GM23338 (cell line): Measurements from ENCODE around the gene MIAT. TPM values are rescaled to one million over a fixed set of nuclear protein-coding genes. Genes with fewer than 3 reads are reported as not detected.
A peak's percentile ranks its signal among the peaks of the same experiment; 100 is the strongest.

ENCODE experiments used
- ATAC-seq: fragments of 200-7000 bp; cut with Tn5 transposase; 3 replicates; pipeline ENCODE4 v1.9.1; 2020
- DNase-seq: peaks from one replicate; pipeline ENCODE4 v3.0.0-alpha.2; 2015; ENCODE audit warnings: low spot score
- H2AFZ ChIP-seq: fragments of 200-600 bp; sonication (generic); 2 replicates; pipeline ENCODE4 v1.8.0; 2016; ENCODE audit warnings: antibody characterized with exemption, mild to moderate bottlenecking, moderate library complexity
- H3F3A ChIP-seq: fragments of 200-600 bp; sonication (generic); replicated peaks from 2 replicates; pipeline ENCODE4 v1.8.0; 2017; ENCODE audit warnings: antibody characterized with exemption, mixed run types, low read depth
- H3K27ac ChIP-seq: fragments of 200-600 bp; sonication (generic); 2 replicates; pipeline ENCODE4 v1.6.1; 2016; ENCODE audit warnings: low read depth
- H3K27me3 ChIP-seq: fragments of 200-600 bp; sonication (generic); 2 replicates; pipeline ENCODE4 v1.8.0; 2016; ENCODE audit warnings: mild to moderate bottlenecking, mixed run types, moderate library complexity; ENCODE audit not compliant: insufficient read depth
- H3K36me3 ChIP-seq: fragments of 200-600 bp; sonication (generic); 2 replicates; pipeline ENCODE4 v1.8.0; 2016; ENCODE audit warnings: mild to moderate bottlenecking; ENCODE audit not compliant: insufficient read depth
- H3K4me1 ChIP-seq: fragments of 200-600 bp; sonication (generic); 2 replicates; pipeline ENCODE4 v1.8.0; 2016; ENCODE audit warnings: mild to moderate bottlenecking, moderate library complexity; ENCODE audit not compliant: insufficient read depth
- H3K4me2 ChIP-seq: fragments of 200-600 bp; sonication (generic); 2 replicates; pipeline ENCODE4 v1.7.1; 2017; ENCODE audit warnings: mixed run types
- H3K4me3 ChIP-seq: fragments of 200-600 bp; sonication (generic); 2 replicates; pipeline ENCODE4 v1.6.1; 2016; ENCODE audit warnings: mixed run types
- H3K79me2 ChIP-seq: fragments of 200-600 bp; sonication (generic); replicated peaks from 2 replicates; pipeline ENCODE4 v1.8.0; 2017; ENCODE audit warnings: mild to moderate bottlenecking; ENCODE audit not compliant: insufficient read depth
- H3K9me2 ChIP-seq: fragments of 200-600 bp; sonication (generic); 2 replicates; pipeline ENCODE4 v1.8.0; 2017; ENCODE audit not compliant: insufficient read depth
- H4K20me1 ChIP-seq: fragments of 200-600 bp; sonication (generic); replicated peaks from 2 replicates; pipeline ENCODE4 v1.8.0; 2017; ENCODE audit warnings: mild to moderate bottlenecking; ENCODE audit not compliant: insufficient read depth
- H3K27ac Mint-ChIP-seq: 2 replicates; pipeline ENCODE4 v1.8.0; 2020; ENCODE audit warnings: inconsistent platforms, mild to moderate bottlenecking, moderate library complexity, mixed read lengths
- H3K27me3 Mint-ChIP-seq: 3 replicates; pipeline ENCODE4 v1.8.0; 2022; ENCODE audit warnings: low read depth, mild to moderate bottlenecking, moderate library complexity, mixed read lengths, inconsistent platforms; ENCODE audit not compliant: insufficient read depth, poor library complexity
- H3K36me3 Mint-ChIP-seq: 3 replicates; pipeline ENCODE4 v1.8.0; 2021; ENCODE audit warnings: low read depth, mild to moderate bottlenecking, inconsistent platforms, moderate library complexity, mixed read lengths
- H3K4me1 Mint-ChIP-seq: 3 replicates; pipeline ENCODE4 v1.8.0; 2020; ENCODE audit warnings: mild to moderate bottlenecking, inconsistent platforms, mixed read lengths
- H3K4me3 Mint-ChIP-seq: 3 replicates; pipeline ENCODE4 v1.8.0; 2021; ENCODE audit warnings: moderate library complexity, mild to moderate bottlenecking, inconsistent platforms, mixed read lengths
- H3K9me3 Mint-ChIP-seq: 3 replicates; pipeline ENCODE4 v1.8.0; 2020; ENCODE audit warnings: moderate library complexity, mild to moderate bottlenecking, inconsistent platforms, mixed read lengths
- REST ChIP-seq: IDR thresholded peaks from one replicate; pipeline ENCODE4 v1.6.1; 2018; ENCODE audit warnings: antibody characterized with exemption; ENCODE audit not compliant: unreplicated experiment
- ZNF462 ChIP-seq: fragments of 250-450 bp; sonication (Bioruptor Pico); IDR thresholded peaks from 2 replicates; pipeline ENCODE4 v1.5.0; 2020; ENCODE audit warnings: mild to moderate bottlenecking, moderate library complexity
- polyA plus RNA-seq: library from polyadenylated mRNA; unstranded; fragments of >200 nt; fragmentation: Nextera tagmentation; extraction: Ambion mirVana; gene quantifications from 2 replicates; pipeline ENCODE4 v1.2.1, GENCODE V29; 2016
- total RNA-seq: library from RNA; depleted of rRNA; stranded (reverse); fragments of >200 nt; shearing (Covaris generic); gene quantifications from 2 replicates; pipeline ENCODE4 v1.2.3, GENCODE V29; 2014

MIAT gene
- total and polyA plus RNA-seq, 2 experiments from 2014 or later, result 10.0 to 63.6 TPM

DNA sequence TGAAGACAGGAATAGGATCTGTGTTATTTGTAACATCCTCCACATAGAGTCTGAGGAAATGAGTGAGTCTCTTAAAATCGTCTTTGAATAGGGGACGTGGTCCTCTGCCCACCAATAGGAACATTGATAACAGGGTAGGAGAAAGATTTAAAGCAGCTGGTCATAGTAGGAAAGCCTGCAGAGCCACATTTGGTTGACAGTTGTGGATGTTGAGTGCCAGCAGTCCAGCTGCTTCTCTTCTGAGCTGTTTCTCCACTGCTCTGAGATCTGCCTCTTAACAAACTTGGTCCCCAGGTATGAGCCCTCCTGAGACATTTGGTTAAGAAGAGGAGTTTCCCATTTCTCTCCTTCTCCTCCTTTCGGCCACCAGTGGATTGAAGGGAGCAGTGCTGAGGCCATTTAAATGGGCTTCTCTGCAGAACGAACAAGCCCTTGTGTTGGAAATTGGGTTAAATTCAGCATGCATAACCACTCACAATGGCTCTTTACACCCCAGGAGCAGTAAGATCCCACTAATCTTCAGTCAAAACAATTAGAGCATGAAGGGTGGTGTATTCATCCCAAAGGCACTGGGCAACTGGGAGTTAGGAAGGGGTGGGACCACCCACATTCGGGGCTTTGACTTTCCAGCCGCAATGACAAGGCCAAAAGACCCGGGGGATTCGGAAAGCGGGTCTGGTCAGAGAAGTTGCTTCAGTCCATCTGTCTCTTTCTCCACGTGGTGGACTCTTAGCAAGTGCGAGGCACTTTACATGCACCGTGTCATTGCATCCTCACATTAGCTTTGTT lies 32.3 kb downstream of the MIAT start:
- peaks cover 15% of the 10 kb centered on the region for H3F3A ChIP-seq
- H3K9me3 Mint-ChIP-seq, result no peaks in the 10 kb centered on the region; the same call in 2 of the 3 replicates
- H3K27me3 Mint-ChIP-seq, result peaks cover 7% of the 10 kb centered on the region
- H3K79me2 ChIP-seq, result no peaks in the 10 kb centered on the region
- peak; percentile 60 for TF ChIP-seq ZNF462 (CRISPR knock-in tag)
- TF ChIP-seq REST, result no peak
- peak overlapping the region; percentile 65 for H3K4me2 ChIP-seq
- H3K4me3 ChIP-seq, result 0 out of 2 replicates have a peak overlapping the region, but pooled peaks have one; percentile 10
- H3K4me1 ChIP-seq, result peaks cover 21% of the 10 kb centered on the region
- ATAC-seq, result peak; percentile 94
- H3K9me2 ChIP-seq, result no peaks in the 10 kb centered on the region
- H3K27ac Mint-ChIP-seq, result no peak overlapping the region
- H2AFZ ChIP-seq, result 0 out of 2 replicates have a peak overlapping the region, but pooled peaks have one; percentile 44
- H3K36me3 Mint-ChIP-seq, result peaks cover 5% of the 10 kb centered on the region; the same call in 2 of the 3 replicates
- DNase-seq, result peak; percentile 20
- no peaks in the 10 kb centered on the region for H4K20me1 ChIP-seq
- no peak overlapping the region; the same call in 2 of the 3 replicates for H3K4me3 Mint-ChIP-seq
- 0 out of 2 replicates have a peak, but pooled peaks cover 4% of the 10 kb centered on the region for H3K27me3 ChIP-seq
- peaks cover 20% of the 10 kb centered on the region for H3K4me1 Mint-ChIP-seq
- H3K36me3 ChIP-seq, result no peaks in the 10 kb centered on the region
- H3K27ac ChIP-seq, result peak overlapping the region; percentile 42; the same call in 1 of the 2 replicates
